GM12878 (cell line): ENCODE measurements around the gene PDE8B. TPM values are rescaled to one million over a fixed set of nuclear protein-coding genes. Genes with fewer than 3 reads are reported as not detected.

ENCODE experiments used
- ATAC-seq: fragments of 200-7000 bp; cut with Tn5 transposase; 3 replicates; pipeline ENCODE4 v1.9.1; 2020; ENCODE audit warnings: mild to moderate bottlenecking, moderate library complexity
- BruUV-seq: library from RNA; stranded (reverse); fragments of 400-500 nt; replicated peaks from 2 replicates; lab custom pipeline; 2021; lab: Mats Ljungman, UMichigan
- CTCF ChIA-PET: fragments of 300-600 bp; sonication (Branson Sonifier 250); formaldehyde crosslinking; extraction: SDS; loops from one replicate; lab custom pipeline; 2021; ENCODE audit warnings: inconsistent platforms; lab: Yijun Ruan, JAX
- POLR2A ChIA-PET: fragments of 350-600 bp; formaldehyde crosslinking; extraction: SDS; loops from one replicate; lab custom pipeline; 2021; ENCODE audit warnings: inconsistent platforms; lab: Charles Lee
- RAD21 ChIA-PET: fragments of 300-600 bp; sonication (Branson Sonifier 250); formaldehyde crosslinking; loops from one replicate; lab custom pipeline; 2023; ENCODE audit warnings: antibody characterized with exemption; ENCODE audit not compliant: unreplicated experiment; lab: Charles Lee
- SMC1A ChIA-PET: fragments of 300-600 bp; sonication (Branson Sonifier 250); formaldehyde crosslinking; loops from one replicate; lab custom pipeline; 2023; ENCODE audit not compliant: unreplicated experiment, uncharacterized antibody; lab: Charles Lee
- DNase-seq: peaks from one replicate; pipeline ENCODE4 v3.0.0-alpha.2; 2011; ENCODE audit warnings: low read depth, low spot score
- FAIRE-seq: peaks from 3 replicates; lab custom pipeline; 2011; peaks lifted over from hg19 to GRCh38; lab: Jason Lieb, UNC
- H2AFZ ChIP-seq: 2 replicates; pipeline ENCODE4 v1.6.0; 2011; ENCODE audit warnings: low read depth, low read length, control low read depth; ENCODE audit not compliant: control insufficient read depth
- H3K27ac ChIP-seq: 2 replicates; pipeline ENCODE4 v1.5.1; 2011; ENCODE audit warnings: control low read depth; ENCODE audit not compliant: control insufficient read depth, insufficient read depth
- H3K27me3 ChIP-seq, 2 experiments: replicated peaks in 1 of 2; 2 replicates each; pipeline versions ENCODE4 v1.6.0 to v1.6.1; 2011; ENCODE audit warnings: low read length in 1 of 2; ENCODE audit not compliant: control insufficient read depth in 2 of 2, insufficient read depth in 2 of 2
- H3K36me3 ChIP-seq, 2 experiments: 2 replicates each; pipeline ENCODE4 v1.5.1; 2011; ENCODE audit warnings: low read length in 1 of 2; ENCODE audit not compliant: control insufficient read depth in 2 of 2, insufficient read depth in 2 of 2
- H3K4me1 ChIP-seq: 2 replicates; pipeline ENCODE4 v1.6.1; 2011; ENCODE audit warnings: mild to moderate bottlenecking, low read length, moderate library complexity, mixed read lengths; ENCODE audit not compliant: control insufficient read depth, insufficient read depth
- H3K4me2 ChIP-seq: 2 replicates; pipeline ENCODE4 v1.6.0; 2011; ENCODE audit warnings: control low read depth; ENCODE audit not compliant: control insufficient read depth, insufficient read depth
- H3K4me3 ChIP-seq: fragments of 200-600 bp; sonication (generic); 2 replicates; pipeline ENCODE4 v1.5.1; 2016
- H3K79me2 ChIP-seq: 2 replicates; pipeline ENCODE4 v1.6.0; 2011; ENCODE audit warnings: low read length; ENCODE audit not compliant: control insufficient read depth, insufficient read depth
- H3K9ac ChIP-seq: 2 replicates; pipeline ENCODE4 v1.8.0; 2011; ENCODE audit warnings: low read length, control low read depth, mixed read lengths; ENCODE audit not compliant: control insufficient read depth, insufficient read depth
- H3K9me3 ChIP-seq: replicated peaks from 3 replicates; pipeline ENCODE4 v1.5.1; 2011; ENCODE audit warnings: mild to moderate bottlenecking, low read length; ENCODE audit not compliant: control insufficient read depth, insufficient read depth
- H4K20me1 ChIP-seq: 2 replicates; pipeline ENCODE4 v1.6.0; 2011; ENCODE audit not compliant: control insufficient read depth, insufficient read depth
- ASH2L ChIP-seq: fragments of 300-600, 200-600 bp; sonication (generic); IDR thresholded peaks from 2 replicates; pipeline ENCODE4 v1.6.1; 2017; ENCODE audit warnings: low read depth, mild to moderate bottlenecking, borderline replicate concordance
- BRCA1 ChIP-seq: IDR thresholded peaks from 2 replicates; pipeline ENCODE4 v1.6.1; 2011; ENCODE audit warnings: low read depth, low read length, improper control_type of control experiment
- STAT1 ChIP-seq: fragments of 450-650 bp; conservative IDR thresholded peaks from 2 replicates; pipeline ENCODE4 v1.6.1; 2014; ENCODE audit warnings: antibody characterized with exemption, mild to moderate bottlenecking
- TAF1 ChIP-seq: IDR thresholded peaks from 2 replicates; pipeline ENCODE4 v1.6.1; 2011; ENCODE audit warnings: mild to moderate bottlenecking, low read depth, low read length, borderline replicate concordance
- WGBS: methylation state at CpG from one replicate; pipeline ENCODE4 v1.1.6; 2016; ENCODE audit warnings: low lambda C conversion rate; ENCODE audit not compliant: insufficient replicate concordance, insufficient coverage; ENCODE audit errors: missing lambda C conversion rate; 5-methylcytosine and 5-hydroxymethylcytosine counted together
- in situ Hi-C: fragments of 300-500 bp; cut with MboI; formaldehyde crosslinking; loops from 9 replicates; pipeline ENCODE4 v1.14.3; 2018; ENCODE audit warnings: mixed read lengths
- intact Hi-C: fragments of 100-400 bp; cut with micrococcal nuclease; formaldehyde crosslinking; loops from one replicate; pipeline ENCODE4 v1.14.2; 2022; ENCODE audit not compliant: unreplicated experiment
- polyA plus RNA-seq, 11 experiments: library from polyadenylated mRNA; depleted of rRNA in 4 of 11; unstranded in 6 of 11; stranded (reverse) in 5 of 11; fragments of >200 nt; fragmentation: Nextera tagmentation in 4 of 11; fragmentation: Illumina TruSeq in 1 of 11; extraction: Ambion mirVana in 4 of 11; extraction: Trizol in 1 of 11; gene quantifications; 1 replicate in 1 of 11; 2 replicates in 10 of 11; pipeline versions ENCODE4 v1.2.1 to v1.2.3, GENCODE V29; 2011 to 2016; ENCODE audit warnings: inconsistent platforms in 2 of 11, missing spikeins in 2 of 11, low read depth in 1 of 11
- total RNA-seq, 4 experiments: library from RNA; depleted of rRNA in 3 of 4; stranded (reverse); fragments of >200 nt in 3 of 4; fragmentation: Illumina TruSeq in 1 of 4; extraction: Trizol in 1 of 4; gene quantifications; 2 replicates each; pipeline versions ENCODE4 v1.2.1 to v1.2.3, GENCODE V29; 2013 to 2021
- TF ChIP-seq, protein P1 (sequence below): IDR thresholded peaks from 2 replicates; pipeline ENCODE4 v1.6.1; 2012; ENCODE audit warnings: mild to moderate bottlenecking, low read depth, low read length

Gene PDE8B
- total and polyA plus RNA-seq, 10 of the 15 experiments (the other 5 are each of a cell fraction or from before 2014, with no cell fraction given), result 0.03 to 0.44 (median 0.20) TPM; not detected in 3

DNA sequence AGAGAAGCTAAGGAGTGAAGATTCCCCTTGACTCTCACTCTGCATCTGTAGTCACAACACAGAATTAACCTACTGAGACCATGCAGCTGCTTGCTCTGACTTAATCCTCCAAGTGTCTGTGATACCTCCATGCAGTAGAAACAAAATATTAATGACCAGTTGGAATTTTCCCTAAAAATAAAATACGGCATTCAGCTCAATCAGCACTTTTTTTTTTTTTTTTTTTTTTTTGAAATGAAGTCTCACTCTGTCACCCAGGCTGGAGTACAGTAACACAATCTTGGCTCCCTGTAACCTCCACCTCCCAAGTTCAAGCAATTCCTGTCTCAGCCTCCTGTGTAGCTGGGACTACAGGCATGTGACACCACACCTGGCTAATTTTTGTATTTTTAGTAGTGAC, 233.2 kb downstream of the PDE8B start:
- 100% methylated on average over 1 of the region's 1 CpG for WGBS

More for the DNA sequence above, 233.2 kb downstream of the PDE8B start:
- Histone ChIP-seq H3K4me3 (no peak overlapping the region), H2AFZ (no peak overlapping the region), H3K79me2 (no peaks in the 10 kb centered on the region), H3K27me3 (no peaks in the 10 kb centered on the region), H3K4me1 (no peaks in the 10 kb centered on the region), H3K9me3 (no peaks in the 10 kb centered on the region; the same call in 2 of the 3 replicates), H3K9ac (no peak overlapping the region), H3K36me3 (peaks cover under 1 to 6% of the 10 kb centered on the region in 2 experiments; a peak in 3 of 4 replicates), H4K20me1 (no peaks in the 10 kb centered on the region), H3K4me2 (no peak overlapping the region), H3K27ac (no peak overlapping the region)
- DNase-seq (no peak), FAIRE-seq (no peak), ATAC-seq (no peak)
- SMC1A ChIA-PET, result interaction anchor here (1.5 kb wide), 1 partner anchor 48 kb away, joined by 3 read pairs; no protein-coding TSS in a partner anchor
- intact Hi-C loops (no loop called here), in situ Hi-C loops (no loop called here)
- no TSS peak for BruUV-seq
- TF ChIP-seq TAF1 (no peak), BRCA1 (no peak), ASH2L (no peak), STAT1 (no peak)
- TF ChIP-seq, protein P1, sequence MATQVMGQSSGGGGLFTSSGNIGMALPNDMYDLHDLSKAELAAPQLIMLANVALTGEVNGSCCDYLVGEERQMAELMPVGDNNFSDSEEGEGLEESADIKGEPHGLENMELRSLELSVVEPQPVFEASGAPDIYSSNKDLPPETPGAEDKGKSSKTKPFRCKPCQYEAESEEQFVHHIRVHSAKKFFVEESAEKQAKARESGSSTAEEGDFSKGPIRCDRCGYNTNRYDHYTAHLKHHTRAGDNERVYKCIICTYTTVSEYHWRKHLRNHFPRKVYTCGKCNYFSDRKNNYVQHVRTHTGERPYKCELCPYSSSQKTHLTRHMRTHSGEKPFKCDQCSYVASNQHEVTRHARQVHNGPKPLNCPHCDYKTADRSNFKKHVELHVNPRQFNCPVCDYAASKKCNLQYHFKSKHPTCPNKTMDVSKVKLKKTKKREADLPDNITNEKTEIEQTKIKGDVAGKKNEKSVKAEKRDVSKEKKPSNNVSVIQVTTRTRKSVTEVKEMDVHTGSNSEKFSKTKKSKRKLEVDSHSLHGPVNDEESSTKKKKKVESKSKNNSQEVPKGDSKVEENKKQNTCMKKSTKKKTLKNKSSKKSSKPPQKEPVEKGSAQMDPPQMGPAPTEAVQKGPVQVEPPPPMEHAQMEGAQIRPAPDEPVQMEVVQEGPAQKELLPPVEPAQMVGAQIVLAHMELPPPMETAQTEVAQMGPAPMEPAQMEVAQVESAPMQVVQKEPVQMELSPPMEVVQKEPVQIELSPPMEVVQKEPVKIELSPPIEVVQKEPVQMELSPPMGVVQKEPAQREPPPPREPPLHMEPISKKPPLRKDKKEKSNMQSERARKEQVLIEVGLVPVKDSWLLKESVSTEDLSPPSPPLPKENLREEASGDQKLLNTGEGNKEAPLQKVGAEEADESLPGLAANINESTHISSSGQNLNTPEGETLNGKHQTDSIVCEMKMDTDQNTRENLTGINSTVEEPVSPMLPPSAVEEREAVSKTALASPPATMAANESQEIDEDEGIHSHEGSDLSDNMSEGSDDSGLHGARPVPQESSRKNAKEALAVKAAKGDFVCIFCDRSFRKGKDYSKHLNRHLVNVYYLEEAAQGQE, result no peak
- POLR2A ChIA-PET, result no interaction called here
- CTCF ChIA-PET, result interaction anchor here (0.8 kb wide), 1 partner anchor 12 kb away, joined by 3 read pairs; no protein-coding TSS in a partner anchor
- RAD21 ChIA-PET, result no interaction called here
